ENCODE data around the gene PYGL.
"Not testable (repeated sequence)": the region's sequence is repeated elsewhere in the genome, so short reads cannot be mapped to it uniquely, and the experiment has no call there.

The PYGL gene

DNA sequence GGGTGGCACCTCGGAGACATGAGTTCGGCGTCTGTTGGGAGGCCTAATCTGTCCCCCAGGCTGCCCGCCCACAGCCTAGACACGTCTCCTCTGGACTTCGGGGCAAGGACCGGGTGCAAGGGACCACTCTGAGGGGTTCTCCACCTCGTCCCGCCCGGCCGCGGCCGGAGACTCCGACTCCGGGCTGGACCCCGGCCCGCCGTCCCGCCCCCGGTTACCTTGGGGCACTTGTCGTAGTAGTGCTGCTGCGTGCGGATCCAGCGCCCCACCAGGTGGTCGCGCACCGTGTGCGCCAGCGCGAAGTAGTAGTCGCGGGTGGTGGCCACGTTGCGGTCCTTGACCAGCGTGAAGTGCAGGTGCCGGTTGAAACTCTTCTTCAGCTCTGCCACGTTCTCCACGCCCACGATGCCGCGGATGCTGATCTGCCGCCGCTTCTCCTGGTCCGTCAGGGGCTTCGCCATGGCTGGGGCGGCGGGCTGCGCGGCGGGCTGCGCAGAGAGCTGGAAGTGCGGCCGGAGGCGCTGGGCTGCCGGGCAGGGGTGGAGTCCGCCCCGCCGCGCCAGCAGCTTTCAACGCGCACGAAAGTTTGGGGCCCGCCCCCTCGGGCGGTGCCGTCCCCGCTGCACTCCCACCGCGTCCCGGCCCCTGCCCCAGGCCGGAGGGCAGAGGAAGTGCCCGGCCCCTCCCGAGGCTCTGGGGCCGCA lies at the start of gene PYGL:
PYGL (minus strand) TSS at position 541 of the 704 bp plus-strand sequence; CDS start at position 461, 80 bp downstream.
- no peak for DNase-seq (ENCODE audit: low read depth)

- DNase-seq (ENCODE audit: low read depth) = no peak
Observed at GRCh38 chr14:50985859-50986331, 41.6 kb upstream of the PYGL start.

- no peak for DNase-seq (ENCODE audit: low read depth)
Observed at GRCh38 chr14:50985124-50985858, 41.0 kb upstream of the PYGL start.

DNA sequence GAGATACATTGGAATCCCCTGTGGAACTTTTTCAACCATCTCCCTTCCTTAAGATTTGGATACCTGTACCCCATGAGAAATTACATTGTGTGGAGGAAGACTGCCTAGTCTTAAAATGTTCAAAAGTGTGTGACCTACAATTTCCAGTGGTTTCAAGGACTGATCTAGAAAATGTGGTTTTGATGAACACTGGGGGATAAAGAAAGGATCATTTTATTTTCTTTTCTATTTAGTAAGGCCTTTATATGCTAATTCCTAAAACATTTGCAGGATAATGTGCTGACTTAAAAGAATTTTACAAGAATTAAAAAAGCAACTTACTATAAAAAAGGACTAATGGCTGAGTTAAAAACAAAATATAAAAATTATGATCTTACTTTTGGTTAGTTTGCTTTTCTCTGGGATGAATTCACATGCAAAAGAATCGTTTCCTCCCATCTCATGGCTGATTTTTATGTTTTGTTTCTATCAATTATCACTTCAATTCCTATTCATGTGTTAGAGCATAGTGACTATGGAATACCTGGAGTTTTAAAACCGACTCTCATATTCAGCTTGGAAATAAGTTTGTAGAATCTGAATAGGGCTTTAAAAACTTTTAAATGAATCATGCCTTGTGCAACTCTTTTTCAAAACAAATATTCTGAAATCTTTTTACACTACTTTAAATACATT lies 39.9 kb upstream of the PYGL start:
- no peak for DNase-seq (ENCODE audit: low read depth)

GRCh38 chr14:50979941-50980850 lies 35.9 kb upstream of the PYGL start:
- DNase-seq (ENCODE audit: low read depth) = no peak

DNA sequence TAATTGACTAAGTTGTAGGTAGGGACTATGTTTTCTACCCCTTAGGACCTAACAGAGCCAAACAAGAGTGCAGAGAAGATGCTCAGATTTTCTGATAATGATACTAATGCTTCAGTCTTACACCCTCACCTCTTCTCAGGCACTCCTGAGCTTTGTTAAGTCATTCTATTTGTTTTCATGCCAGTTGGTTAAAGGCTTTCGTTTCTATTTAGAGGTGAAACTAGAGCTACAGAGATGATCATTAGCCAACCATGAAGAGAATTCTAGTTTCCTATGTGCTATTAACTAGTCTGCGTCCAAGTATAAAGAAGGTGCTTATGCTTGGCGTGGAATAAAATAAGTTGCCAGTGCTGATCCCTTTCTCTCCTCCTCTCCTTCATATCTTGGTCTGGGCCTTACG lies 34.6 kb upstream of the PYGL start:
- DNase-seq (ENCODE audit: low read depth) = no peak

GRCh38 chr14:50978529-50978871 lies 34.2 kb upstream of the PYGL start:
- no peak for DNase-seq (ENCODE audit: low read depth)

- DNase-seq (ENCODE audit: low read depth) = no peak
Observed at GRCh38 chr14:50977863-50978528, 33.7 kb upstream of the PYGL start.

DNA sequence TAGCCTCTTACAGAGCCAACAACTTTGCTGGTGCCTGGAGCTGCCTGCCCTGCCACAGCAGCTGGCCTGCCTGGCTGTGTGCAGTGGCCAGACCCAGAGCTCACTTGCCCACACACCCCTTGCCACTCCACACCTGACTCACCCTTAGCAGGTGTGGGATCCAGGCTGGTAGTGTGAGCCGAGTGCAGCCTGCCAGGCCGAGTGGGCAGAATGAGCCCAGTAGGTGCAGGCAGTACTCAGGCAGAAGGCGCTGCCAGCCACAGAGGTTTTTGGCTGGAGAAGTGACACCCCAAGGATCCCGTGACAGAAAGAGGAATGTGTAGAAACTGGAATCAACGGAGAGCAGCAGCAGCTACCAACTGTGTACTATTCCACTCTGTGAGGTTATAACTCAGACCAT lies 29.8 kb upstream of the PYGL start:
- DNase-seq (ENCODE audit: low read depth) = no peak

DNA sequence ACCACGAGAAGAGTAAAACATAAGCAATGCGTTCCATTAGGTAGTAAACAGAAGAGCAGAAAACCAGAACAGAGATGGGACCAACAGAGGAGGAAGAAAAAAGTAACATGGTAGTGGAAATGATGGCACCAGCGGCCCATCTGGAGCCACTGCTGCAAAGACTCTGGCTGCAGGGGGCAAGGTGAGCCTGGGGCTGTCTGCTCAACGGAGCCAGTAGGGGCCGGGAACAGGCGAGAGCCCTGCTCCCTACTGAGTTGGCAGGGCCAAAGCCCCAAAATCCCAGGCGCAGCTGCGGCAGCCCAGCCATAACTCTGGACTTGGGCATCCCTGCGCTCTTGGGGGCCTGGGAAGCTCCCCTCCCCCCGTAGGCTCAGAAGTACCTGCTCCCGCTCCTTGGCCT lies 28.5 kb upstream of the PYGL start:
- no peak for DNase-seq (ENCODE audit: low read depth)

GRCh38 chr14:50970886-50971781 lies 26.9 kb upstream of the PYGL start:
- DNase-seq (ENCODE audit: low read depth) = no peak

DNA sequence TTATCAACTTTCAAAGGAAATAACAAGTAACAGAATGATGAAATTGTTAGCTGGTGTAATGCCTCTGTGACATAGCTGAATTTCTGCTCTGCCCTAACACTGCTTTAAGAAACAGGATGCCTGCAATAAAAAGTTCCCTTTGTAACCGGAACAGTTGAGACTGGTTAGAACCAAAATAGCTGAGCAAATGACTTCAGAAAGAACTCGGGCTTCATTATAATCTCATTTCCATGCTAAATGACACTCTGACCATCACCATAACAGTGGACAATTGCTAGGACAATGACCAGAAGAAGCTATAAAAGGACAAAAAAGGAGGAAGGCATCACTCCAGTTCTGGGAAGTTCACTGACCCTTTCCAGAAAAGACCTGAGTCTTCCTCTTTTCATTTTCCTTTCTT lies 23.5 kb upstream of the PYGL start:
- no peak for DNase-seq (ENCODE audit: low read depth)

GRCh38 chr14:50967103-50967502 lies 22.8 kb upstream of the PYGL start:
- no peak for DNase-seq (ENCODE audit: low read depth)

GRCh38 chr14:50964683-50965390 lies 20.6 kb upstream of the PYGL start:
- no peak for DNase-seq (ENCODE audit: low read depth)

DNA sequence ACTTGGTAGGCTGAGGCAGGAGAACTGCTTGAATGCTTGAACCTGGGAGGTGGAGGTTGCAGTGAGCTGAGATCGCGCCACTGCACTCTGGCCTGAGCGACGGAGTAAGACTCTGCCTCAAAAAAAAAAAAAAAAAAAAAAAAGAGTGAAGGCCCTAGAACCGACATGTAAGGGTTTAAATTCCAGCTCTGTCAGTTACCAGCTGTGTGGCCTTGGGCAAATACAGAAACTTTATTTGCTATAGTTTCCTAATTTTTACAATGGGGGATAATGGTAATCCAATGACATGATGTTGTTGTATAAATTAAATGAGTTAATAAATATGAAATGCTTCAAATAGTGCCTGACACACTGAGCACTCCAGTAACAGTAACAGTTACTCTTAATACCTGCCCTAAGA lies 19.6 kb upstream of the PYGL start:
- DNase-seq (ENCODE audit: low read depth) = no peak

GRCh38 chr14:50961605-50962221 lies 17.4 kb upstream of the PYGL start:
- DNase-seq (ENCODE audit: low read depth) = no peak

GRCh38 chr14:50957296-50957695 lies 13.0 kb upstream of the PYGL start:
- no peak for DNase-seq (ENCODE audit: low read depth)

DNA sequence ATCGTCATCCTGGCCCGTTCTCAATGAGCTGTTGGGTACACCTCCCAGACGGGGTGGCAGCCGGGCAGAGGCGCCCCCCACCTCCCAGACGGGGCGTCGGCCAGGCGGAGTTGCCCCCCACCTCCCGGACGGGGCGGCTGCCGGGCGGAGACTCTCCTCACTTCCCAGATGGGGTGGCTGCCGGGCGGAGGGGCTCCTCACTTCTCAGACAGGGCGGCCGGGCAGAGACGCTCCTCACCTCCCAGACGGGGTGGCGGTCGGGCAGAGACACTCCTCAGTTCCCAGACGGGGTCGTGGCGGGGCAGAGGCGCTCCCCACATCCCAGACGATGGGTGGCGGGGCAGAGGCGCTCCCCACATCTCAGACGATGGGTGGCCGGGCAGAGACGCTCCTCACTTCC lies 12.1 kb upstream of the PYGL start:
- DNase-seq (ENCODE audit: low read depth) = not testable (repeated sequence)

DNA sequence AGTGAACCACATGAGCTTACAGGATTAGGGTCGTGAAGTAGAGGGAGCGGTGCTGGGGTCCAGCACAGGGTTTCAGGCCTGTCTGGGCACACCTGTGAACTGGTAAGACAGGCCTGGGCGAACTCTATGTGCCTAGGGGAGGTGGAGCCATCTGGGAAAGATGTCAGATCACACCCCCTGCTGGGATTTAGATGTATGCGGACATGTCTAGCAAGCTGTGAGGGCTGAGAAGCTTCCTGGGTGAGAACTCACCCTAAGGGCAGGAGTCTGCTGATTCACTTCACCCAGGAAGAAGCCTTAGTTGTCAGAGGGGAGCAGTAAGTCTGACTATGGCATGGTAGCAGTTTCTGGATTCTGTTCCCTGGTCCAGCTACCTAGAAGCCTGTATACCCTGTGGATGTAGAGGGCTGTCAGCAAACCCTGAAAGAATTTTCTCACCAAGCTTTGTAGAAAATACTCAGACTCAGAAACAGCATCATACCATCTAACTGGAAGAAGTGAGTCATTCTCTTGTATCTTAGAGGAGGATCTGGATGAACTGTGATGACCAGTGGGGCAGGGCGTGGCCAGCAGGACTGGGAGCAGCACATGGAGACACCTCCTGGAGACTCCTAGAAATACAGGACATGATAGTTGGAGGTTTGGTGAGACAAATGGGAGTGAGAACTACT lies 11.2 kb upstream of the PYGL start:
- DNase-seq (ENCODE audit: low read depth) = no peak

All from stimulated activated CD8-positive, alpha-beta memory T cell treated with anti-CD3 and anti-CD28 coated beads, Interleukin-7, amount 100 ng/mL, for 24 hours (primary cell).